ENCODE data around the gene HAPLN1.

DNA sequence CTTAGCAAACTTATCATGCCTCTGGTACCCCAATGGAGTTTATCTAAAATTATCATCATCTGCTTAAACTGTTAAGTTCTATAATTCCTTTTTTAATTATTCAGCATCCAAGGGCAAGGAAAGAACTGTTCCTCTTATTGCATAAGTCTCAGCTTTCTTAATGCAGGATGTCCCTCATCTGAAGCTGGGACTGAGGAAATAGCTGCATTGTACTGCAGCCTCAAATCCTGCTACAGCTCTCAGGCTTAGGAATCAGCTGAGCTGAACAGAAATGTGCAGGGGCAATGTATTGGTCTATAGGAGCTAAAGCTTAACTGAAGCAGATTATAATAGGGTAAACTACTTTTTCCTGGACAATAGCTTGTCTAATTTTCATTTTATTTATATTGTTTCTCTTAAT, 48.0 kb downstream of the HAPLN1 start:
- TF ChIP-seq, protein P1, sequence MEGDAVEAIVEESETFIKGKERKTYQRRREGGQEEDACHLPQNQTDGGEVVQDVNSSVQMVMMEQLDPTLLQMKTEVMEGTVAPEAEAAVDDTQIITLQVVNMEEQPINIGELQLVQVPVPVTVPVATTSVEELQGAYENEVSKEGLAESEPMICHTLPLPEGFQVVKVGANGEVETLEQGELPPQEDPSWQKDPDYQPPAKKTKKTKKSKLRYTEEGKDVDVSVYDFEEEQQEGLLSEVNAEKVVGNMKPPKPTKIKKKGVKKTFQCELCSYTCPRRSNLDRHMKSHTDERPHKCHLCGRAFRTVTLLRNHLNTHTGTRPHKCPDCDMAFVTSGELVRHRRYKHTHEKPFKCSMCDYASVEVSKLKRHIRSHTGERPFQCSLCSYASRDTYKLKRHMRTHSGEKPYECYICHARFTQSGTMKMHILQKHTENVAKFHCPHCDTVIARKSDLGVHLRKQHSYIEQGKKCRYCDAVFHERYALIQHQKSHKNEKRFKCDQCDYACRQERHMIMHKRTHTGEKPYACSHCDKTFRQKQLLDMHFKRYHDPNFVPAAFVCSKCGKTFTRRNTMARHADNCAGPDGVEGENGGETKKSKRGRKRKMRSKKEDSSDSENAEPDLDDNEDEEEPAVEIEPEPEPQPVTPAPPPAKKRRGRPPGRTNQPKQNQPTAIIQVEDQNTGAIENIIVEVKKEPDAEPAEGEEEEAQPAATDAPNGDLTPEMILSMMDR (IDR thresholded peaks at IDR 0.05; ENCODE audit: poor library complexity) = no peak
- TF ChIP-seq EZH2 (IDR thresholded peaks at IDR 0.05; ENCODE audit: borderline replicate concordance) (no peak), EZH2phosphoT487 (IDR thresholded peaks at IDR 0.05; ENCODE audit: low read depth, severe bottlenecking, unreplicated experiment) (no peak)
